ENCODE data around the gene ZNF718. TPM values are rescaled to one million over a fixed set of nuclear protein-coding genes. Genes with fewer than 3 reads are reported as not detected.
A peak's percentile ranks its signal among the peaks of the same experiment; 100 is the strongest.
"Not testable (repeated sequence)": the region's sequence is repeated elsewhere in the genome, so short reads cannot be mapped to it uniquely, and the experiment has no call there.

ZNF718 gene
- total RNA-seq, 2 donors from 2014 or later: 4.3 to 5.1 TPM

- ATAC-seq: no peak
- intact Hi-C loops (cut with DNase I, micrococcal nuclease): no loop called here
- DNase-seq: peak; percentile 39 to 52
Observed at GRCh38 chr4:212438-213188, 88.3 kb downstream of the ZNF718 start.

GRCh38 chr4:213189-213535 lies 88.9 kb downstream of the ZNF718 start:
- ATAC-seq; DNase-seq; intact Hi-C loops (cut with DNase I, micrococcal nuclease): not testable (repeated sequence)

Other genes with a start within 250 kb of the ZNF718 start
- gene ZNF595, start 71.2 kb upstream of the ZNF718 start, total RNA-seq: 10 to 100 TPM in 1 of 2 donors, 1 to 10 TPM in 1; 9.9 to 13.1 TPM
- gene ZNF732, start 181.0 kb downstream of the ZNF718 start, total RNA-seq: under 1 TPM in 1 of 2 donors, not detected in 1; 0.21 TPM
- 10 to 100 TPM; 19.5 to 21.4 TPM for gene ZNF141, start 213.3 kb downstream of the ZNF718 start, total RNA-seq

Data from left colon (tissue), 2 donors.